ENCODE data around the gene MCF2L. TPM values are rescaled to one million over a fixed set of nuclear protein-coding genes. Genes with fewer than 3 reads are reported as not detected.

The MCF2L gene
- total RNA-seq, 1 donor from 2014 or later = 8.0 TPM

DNA sequence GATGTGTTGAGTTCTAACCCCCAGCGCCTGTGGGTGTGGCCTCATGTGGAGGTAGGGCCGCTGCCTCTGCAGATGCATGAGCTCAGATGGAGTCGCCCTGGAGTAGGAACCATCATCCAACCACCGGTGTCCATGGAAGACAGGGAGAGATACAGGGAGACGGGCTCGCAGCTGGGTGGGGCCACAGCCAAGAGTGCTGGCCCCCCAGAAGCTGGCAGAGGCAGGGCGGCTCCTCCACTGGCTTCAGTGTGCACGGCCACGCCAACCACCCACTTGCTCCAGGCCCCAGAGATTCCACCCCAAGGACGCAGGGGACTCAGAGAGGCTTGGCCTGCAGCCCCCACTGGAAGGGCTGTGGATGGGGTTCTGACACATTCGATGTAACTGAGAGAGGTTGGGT lies 5.4 kb upstream of the MCF2L start:
- DNase-seq (ENCODE audit: low read depth in 2 of 2) = no peak

DNA sequence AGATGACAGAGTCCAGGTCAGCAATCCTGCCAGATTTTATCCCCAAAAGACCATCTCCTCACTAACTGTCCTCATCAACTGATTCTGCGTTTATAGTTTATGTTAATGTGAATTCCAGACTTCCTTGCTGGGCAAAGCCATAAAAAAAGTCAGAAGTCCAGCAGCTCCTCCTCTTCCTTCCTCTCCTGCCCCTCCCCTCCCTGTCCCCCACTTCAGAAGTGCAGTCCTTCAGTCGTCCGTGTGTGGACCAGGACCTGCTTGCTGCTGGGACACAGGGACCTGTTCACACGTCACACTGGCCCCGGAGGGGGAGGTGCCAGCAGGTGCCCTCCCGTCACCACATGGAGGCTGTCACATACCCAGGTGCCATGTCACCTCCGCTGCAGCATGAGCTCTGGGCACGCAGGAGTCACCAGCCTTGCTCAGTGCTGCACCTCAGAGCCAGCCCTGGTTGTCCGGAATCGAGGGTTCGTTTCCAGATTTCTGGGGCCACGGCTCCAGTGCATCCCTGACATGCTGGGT lies 4.0 kb upstream of the MCF2L start:
- peak in 1 of 2 donors; percentile 7 for DNase-seq (ENCODE audit: low read depth in 2 of 2)

DNA sequence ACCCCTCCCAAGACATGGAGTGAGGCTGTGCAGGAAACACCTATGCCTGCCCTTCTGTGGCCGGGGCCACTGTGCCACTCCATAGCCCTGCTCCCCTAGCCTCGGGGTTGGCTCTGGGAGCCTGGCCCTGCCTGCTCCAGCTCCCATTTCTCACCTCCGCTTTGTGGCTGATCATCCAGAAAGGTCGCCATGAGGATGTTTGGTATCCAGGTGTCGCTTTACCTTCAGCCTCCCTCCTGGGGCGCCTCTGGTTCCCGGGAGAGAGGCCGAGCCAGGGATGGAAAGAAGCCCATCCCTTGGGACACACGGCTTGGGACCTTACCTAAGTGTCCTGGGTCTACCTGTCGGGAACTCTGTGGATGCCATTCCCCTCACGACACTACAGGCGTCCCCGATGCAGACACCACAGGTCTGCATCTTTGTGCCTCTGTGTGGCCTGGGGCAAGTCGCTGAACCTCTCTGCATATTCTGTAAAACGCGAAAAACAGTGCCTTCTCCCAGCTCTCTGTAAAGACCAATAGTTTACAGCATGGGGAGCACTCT lies 3.4 kb upstream of the MCF2L start:
- no peak for DNase-seq (ENCODE audit: low read depth in 2 of 2)

DNA sequence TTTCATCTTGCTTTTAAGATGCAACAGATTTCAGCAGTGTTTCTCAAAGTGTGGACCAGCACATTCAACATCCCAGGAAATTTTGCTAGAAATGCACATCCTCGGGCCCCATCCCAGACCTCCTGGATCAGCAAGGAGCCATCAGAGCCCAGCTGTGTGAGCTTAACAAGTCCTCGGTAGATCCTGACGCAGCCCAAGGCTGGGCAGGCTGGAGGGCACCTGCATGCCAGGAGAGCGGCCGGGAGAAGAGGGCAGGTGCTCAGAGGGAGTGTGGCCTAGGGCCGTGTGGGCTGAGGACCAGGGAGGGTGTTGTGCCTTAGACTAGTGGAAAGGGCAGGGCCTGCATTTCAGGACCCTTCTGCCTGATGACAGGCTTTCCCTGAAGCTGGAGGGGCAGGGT lies 2.2 kb upstream of the MCF2L start:
- no peak for DNase-seq (ENCODE audit: low read depth in 2 of 2)

DNA sequence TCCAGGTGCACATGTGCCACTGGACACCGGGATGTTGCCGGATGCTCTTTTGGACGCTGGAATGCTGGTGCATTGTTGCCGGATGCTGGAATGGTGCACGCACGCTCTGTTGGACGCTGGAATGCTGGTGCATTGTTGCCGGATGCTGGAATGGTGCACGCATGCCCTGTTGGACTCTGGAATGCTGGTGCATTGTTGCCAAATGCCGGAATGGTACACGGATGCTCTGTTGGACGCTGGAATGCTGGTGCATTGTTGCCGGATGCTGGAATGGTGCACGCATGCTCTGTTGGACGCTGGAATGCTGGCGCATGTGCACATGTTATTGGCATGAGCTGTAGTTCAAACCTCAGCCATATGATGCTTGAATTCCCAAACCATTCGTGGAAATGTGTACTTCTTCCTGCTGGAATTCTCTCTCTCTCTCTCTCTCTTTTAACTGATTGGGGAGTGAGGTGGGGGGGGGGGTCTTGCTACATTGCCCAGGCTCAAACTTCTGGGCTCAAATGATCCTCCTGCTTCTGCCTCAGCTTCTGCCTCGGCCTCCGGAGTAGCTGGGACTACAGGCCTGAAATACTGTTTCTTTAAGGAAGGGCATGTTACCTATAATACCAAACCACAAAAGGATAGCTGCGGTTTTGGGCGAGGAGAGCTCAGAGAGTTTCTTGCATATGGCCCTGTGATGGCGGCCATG lies 1.2 kb upstream of the MCF2L start:
- no peak for DNase-seq (ENCODE audit: low read depth in 2 of 2)

DNA sequence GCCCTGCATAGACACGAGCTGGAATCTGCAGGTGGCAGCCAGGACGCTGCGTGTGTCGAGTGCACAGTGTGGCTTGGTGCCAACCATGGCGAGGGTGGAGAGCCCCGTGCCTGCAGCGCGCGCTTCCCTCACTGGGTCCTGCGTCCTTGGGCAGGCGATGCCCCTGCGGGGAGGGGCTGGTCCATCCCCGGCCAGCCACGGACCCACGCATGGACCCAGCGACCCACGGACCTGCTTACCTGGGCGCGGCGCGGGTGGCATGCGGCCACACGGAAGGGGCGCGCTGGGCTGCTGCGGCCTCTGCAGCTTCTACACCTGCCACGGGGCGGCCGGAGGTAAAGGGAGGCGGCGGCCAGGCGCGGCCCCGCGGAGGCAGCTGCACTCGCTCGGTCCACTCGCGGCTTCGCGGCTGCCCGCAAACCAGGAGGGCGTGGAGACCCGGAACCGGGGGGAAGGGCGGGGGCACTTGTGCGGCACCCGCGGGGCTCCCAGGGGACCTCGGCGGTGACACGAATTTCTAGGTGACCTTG lies 569 bp upstream of the MCF2L start:
- no peak for DNase-seq (ENCODE audit: low read depth in 2 of 2)

DNA sequence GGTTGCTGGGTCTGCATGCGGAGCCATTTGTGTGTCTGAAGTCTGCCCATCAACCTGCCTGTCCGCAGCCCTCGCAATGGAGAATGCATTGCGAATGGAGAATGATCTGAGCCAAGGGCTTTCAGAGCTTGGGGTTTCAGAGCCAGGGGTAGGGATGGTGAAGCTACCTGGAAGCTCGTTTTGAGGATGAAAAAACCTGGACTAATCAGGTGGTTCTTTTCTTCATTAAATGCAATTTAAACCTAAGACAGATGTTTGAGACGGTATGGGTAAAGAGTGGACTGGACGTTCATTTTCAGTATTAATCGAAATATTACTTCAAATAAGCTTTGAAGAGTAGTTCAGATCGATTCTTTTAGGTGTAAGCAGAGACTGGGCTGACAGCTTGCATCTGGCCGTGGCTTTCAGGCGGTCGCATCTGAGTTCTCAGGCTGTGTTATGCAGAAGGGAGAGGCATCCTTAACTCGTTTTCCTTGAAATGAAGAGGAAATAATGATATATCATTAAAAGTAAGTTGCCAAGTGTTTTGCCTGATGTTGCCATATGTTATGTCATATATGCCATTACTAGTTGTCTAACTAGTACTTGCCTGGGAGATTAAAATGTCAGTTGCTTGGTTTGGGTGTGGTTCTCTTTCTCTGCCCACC lies 801 bp downstream of the MCF2L start:
- DNase-seq (ENCODE audit: low read depth in 2 of 2) = no peak

DNA sequence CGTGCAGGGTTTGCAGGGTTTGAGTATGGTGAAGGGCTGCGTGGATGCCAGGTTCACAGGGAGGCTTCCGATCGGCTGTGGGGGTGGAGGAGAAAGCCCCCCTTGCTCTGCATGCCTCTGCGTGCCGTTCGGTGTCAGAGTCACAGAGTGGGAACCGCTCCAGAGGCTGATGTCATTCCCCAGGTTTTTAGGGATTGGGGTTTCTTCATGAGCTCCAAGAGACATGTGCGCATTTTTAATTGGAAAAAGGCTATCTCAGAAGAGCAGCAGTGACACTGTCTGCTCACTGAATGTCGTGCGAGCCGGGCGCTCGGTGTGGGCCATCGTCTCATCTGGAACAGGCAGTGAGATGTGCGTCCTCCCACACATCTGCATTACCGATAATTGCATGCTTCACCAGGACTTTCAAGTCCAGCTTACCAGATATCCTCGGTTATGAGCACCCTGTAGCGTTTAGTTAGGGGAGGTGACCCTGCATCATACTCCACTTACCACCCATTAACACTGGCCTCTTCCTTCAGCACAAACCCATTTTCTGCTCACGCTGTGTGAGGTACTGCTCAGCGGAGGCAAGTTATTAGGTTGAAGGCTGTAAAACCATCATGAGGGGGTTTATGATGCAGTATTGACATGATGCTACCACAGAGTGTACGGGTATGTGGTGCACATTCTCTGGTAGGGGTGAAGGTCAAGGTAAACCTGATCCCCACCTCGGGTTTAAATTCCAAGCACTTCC lies 1.7 kb downstream of the MCF2L start:
- DNase-seq (ENCODE audit: low read depth in 2 of 2) = no peak

DNA sequence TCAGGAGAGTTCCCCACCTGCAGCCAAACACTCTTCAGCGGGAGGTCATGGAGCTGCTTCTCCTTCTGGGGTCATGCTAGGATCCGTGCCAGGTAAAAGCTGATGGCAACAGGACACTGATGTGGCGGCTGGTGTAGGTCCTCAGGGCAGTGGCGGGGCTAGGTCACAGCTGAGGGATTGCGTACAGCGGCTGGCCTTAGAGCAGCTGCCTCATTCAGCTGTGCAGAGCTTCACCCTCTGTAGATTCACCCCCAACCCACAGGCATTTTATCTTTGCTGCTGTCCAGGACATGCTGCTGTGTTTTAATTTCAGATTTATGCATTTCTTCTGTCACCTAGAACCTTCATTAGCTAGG lies 2.3 kb downstream of the MCF2L start:
- DNase-seq (ENCODE audit: low read depth in 2 of 2) = no peak

DNA sequence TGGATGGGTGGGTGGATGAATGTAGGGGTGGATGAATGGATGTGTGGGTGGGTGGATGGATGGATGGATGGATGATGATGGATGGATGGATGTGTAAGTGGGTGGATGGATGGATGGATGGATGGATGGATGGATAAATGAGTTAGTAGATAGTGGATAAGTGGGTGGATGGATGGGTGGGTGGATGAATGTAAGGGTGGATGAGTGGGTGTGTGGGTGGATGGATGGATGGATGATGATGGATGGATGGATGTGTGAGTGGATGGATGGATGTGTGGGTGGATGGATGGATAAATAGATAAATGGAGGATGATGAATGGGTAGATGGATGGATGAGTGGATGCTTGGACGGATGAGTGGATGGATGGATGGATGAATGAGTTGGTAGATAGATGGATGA lies 3.2 kb downstream of the MCF2L start:
- no peak for DNase-seq (ENCODE audit: low read depth in 2 of 2)

DNA sequence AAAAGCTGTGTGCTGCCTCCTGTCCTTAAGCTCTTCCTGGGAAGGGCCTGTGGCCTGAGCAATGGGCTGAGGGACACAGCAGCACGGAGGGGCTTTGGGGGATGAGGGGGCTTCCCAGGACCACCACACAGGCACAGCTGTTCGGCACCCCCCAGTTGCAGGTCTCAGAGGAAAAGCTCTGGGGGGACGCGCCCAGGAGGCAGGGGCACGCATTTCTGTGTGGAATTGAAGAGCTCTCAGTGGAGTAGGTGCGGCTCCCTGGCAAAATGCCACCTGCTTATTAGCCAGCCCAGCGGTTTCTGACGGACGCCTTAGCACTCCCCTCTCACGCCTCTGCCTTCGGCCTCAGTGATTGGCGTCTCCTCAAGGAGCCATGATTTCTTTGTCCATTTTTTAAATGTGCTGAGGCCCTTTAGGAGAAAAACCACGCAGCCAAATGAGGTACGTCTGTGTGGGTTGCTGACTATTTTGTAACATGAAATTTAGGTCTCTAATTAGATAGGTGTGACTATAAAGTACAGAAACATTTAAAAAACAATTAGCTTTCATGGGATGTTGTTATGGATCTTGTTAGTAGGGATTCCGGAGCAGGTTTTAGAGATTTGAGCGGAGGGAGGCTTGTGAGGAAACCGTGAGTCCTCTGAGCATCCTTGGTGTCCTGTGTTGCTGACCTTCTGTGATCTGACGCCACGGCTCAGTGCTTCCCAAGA lies 4.0 kb downstream of the MCF2L start:
- DNase-seq (ENCODE audit: low read depth in 2 of 2) = no peak

DNA sequence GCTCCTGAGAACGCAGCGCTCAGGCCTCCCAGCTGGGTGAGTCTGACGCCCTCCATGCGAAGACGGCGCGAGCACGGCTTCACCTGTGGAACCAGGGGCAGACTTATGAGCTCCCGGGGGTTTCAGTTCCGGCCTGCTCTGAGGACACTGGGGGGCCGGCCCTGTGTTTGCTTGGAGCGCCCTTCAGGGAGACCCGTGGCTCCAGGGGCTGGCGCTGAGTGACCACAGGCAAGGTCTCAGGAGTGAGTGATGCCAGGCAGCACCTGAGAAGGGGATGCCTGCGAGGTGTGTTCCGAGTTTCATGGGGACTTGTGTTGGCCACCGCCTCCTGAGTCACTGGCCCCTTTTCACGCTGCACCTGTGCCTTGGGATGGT lies 4.5 kb downstream of the MCF2L start:
- no peak for DNase-seq (ENCODE audit: low read depth in 2 of 2)

DNA sequence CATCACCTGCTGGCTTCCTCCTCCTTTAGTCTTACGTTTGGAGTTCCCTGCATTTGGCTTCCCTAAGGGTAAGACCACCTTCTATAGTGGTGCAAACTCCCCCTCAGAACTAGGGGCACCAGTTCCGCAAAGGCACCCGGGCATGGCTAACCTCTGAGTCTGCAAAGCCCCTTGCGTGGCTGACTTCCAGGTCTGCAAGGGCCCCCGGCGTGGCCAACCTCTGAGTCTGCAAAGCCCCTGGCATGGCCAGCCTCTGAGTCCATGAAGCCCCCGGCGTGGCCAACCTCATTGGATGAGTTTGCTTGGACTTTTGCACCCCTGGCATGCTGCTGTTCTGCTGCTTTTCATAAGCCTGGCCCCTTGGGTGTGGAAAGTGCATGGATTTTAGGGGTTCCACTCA lies 5.1 kb downstream of the MCF2L start:
- DNase-seq (ENCODE audit: low read depth in 2 of 2) = no peak

DNA sequence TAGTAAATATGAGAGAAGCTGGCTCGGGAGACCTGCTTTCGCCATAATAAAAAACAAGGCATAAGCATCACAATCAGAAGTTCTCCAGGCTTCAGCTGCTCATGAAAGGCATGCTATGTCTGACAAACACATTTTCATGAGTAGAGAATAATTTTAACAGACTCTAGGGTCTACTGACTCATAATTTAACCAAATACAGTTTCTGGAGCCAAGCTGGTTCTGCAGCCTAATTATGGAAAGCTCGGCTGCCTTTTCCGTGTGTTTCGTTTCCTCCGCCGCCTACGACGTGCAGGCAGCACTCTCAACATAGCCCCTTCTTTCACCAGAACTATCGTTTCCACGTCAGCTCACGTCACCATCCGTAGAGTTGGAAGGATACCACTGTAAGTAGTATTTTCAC lies 5.7 kb downstream of the MCF2L start:
- no peak for DNase-seq (ENCODE audit: low read depth in 2 of 2)

DNA sequence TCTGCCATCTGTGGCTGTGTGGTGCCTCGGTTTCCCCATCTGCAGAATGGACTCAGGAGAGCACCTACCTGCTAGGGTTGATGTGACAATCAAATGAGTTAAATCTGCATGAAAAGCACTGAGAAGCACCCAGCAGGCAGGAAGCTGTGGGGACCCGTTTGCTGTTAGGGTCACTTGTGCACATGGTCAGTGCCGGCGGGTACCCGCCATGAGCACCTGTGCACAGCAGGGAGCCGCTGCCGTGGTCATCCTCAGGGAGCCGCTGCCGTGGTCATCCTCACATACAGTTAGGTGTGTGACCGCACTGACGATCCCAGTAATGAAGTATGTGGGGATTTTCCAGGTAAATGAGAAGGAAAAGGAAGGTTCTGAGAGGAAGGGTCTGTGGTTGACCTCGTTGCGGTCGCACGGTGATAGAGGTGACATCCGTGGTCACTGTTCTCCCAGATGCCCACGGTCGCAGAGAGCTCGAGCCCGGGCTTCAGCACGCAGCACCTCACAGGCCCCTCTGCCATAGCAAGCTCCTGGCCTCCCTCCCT lies 6.5 kb downstream of the MCF2L start:
- no peak for DNase-seq (ENCODE audit: low read depth in 2 of 2)

DNA sequence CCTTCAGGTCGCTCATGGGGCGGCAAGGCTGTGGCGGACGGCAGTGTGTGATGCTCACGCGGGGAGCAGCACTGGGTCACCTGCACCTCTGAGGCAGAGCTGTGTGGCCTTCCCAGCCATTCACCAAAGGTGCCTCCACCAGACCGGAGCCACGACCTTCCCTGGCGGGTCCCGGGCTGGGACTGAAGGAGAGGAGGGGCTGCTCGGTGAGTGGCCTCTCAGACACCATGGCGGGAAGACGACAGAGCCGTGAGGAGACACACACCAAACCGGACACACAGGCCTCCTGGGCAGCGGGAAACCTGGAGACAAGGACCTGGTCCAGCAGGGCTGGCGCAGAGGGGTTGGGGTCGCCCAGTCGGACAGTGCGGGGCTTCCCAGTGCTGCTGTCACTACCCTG lies 7.5 kb downstream of the MCF2L start:
- no peak for DNase-seq (ENCODE audit: low read depth in 2 of 2)

DNA sequence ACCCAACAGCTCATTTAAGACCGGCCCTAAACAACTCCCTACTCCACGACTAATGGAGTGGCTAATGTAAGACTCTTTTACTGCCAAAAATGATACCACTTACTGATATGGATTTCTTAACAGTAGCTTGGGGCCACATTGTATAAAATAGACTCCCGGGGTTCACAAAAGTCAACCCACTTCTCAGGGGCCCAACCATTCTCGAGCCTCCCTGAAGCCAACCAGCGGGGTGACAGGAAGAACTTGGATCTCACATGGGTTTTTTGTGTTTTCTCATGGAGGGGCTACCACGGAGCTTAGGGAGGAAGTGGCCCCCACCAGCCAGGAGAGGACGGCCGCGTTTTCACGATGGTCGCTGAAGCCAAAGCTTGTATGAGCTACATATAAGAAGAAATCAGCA lies 8.1 kb downstream of the MCF2L start:
- no peak for DNase-seq (ENCODE audit: low read depth in 2 of 2)

DNA sequence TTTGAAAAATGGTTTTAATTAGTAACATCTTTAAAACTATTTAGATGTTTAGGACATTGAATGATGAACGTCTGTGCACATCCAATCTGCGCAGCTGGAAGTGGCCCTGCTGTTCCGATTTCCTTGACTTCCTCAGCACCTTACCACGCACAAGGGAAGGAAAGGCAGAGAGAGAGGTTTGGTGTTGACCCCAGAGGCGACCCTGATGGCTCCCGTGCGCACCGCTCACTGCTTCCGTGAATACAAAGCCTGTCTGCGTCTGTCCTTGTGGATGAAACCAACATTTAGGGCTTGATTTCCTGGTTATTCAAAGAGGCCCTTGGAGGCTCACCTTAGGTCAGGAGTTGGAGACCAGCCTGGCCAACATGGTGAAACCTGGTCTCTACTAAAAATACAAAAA lies 8.5 kb downstream of the MCF2L start:
- DNase-seq (ENCODE audit: low read depth in 2 of 2) = no peak

DNA sequence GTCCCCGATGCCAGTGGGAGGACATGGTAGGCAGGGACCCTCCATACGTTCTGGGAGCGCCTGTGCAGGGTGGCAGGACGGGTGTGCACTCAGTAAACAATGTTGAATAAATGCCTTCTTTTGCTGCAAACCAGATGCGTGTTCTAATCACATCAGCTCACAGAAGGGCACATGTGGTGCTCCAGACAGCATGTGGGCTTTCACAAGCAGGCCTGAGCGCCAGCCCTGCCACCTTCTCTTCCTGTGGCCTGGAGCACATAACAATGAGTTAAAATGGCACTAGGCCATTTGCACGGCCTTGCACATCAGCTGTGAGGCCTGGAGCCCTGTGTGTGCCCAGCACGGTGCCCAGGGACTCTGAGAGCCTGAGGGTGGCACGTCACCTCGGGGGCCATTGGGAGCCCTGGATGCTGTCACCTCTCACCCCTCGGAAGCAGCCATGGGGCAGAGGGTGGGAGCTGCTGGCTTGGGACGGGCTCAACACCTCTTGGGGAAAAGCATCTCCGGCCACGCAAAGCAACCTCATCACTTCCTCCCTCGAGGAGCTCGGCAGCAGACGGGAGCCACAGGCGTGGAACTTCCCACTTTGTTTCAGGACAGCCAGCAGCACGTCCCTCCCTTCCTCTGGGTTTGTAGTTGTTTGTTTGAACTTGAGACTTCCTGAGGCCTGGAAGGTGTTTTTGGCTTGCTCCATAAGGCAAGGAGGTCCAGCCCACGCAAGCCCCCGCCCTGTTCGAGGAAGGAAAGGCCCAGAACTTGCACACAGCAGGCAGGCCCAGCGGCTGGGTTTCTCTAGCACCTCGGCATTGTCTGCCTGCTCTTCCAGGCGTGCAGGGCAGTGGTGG lies 9.8 kb downstream of the MCF2L start:
- no peak for DNase-seq (ENCODE audit: low read depth in 2 of 2)

DNA sequence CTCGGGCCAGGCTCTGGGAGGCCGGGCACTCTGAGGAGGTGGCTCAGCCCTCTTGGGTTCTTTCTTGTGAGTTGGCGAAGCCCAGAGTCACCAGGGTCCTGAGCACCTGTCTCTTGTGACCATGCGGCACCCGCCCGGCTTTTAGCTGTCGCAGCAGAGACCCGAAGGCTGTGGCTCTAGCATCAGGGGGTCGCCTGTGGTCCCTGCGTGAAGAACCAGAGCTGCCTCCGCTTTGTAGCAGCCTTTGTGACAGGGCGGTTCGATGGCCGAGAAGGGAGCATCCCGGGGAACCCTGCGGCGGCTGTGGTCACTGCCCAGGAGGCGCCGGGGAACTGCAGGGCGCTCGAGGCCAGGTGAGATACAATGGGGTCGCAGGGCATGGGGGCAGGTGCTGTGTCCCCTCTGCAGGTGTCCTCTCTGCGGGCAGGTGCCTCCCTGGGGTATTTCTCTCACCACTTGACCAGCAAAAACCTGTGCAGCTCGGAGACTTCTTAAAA lies 10.4 kb downstream of the MCF2L start:
- no peak for DNase-seq (ENCODE audit: low read depth in 2 of 2)
